Measurements from ENCODE around the gene CCM2. TPM values are rescaled to one million over a fixed set of nuclear protein-coding genes. Genes with fewer than 3 reads are reported as not detected.
A peak's percentile ranks its signal among the peaks of the same experiment; 100 is the strongest.
"Not testable (repeated sequence)": the region's sequence is repeated elsewhere in the genome, so short reads cannot be mapped to it uniquely, and the experiment has no call there.

CCM2 gene
- total RNA-seq, 1 experiment from 2014 or later = 75.1 TPM

GRCh38 chr7:44999245-45000092 is 532 bp upstream of the CCM2 start:
- DNase-seq (ENCODE audit: low read depth) = peak; percentile 99

DNA sequence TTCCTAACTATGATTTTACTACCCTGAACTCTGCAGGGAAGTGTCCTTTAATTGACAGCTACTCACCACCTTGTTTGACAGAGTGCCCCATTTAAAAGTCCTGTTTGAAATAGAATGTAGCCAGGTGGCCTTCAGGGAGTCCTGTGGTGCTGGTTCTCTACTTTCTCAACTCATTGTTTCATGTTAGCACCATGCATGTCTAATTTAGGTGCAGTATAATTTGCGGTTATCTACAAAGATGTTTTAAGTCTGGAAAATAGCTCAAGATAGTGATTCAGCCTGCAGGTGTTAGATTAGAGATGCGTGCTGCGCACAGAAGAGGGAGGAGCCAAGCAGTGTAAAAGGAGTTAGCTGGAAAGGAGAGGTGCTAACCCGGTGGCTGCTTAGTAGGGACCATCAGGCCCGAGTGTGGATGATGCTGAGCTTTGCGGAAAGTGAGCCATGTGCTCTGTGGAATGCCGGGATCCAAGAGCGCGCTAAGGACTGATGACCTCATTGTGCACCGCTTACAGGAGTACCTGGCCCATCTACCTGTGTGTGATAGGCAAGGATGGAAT is 1.2 kb downstream of the CCM2 start:
- DNase-seq (ENCODE audit: low read depth) = peak; percentile 56

- DNase-seq (ENCODE audit: low read depth) = no peak
Observed at GRCh38 chr7:45001826-45002225, 1.8 kb downstream of the CCM2 start.

DNA sequence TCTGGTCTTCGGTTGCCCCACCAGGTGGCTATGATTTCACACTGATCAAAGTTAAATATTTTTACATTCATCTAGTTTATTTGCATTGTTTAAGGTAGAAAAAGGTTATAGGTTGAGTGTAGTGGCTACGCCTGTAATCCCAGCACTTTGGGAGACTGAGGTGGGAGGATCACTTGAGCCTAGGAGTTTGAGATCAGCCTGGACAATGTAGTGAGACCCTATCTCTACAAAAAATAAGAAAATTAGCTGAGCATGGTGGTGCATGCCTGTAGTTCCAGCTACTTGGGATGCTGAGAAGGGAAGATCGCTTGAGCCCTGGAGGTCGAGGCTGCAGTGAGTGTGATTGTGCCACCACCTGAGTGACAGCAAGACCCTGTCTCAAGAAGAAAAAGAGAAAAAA is 3.8 kb downstream of the CCM2 start:
- DNase-seq (ENCODE audit: low read depth) = no peak

DNA sequence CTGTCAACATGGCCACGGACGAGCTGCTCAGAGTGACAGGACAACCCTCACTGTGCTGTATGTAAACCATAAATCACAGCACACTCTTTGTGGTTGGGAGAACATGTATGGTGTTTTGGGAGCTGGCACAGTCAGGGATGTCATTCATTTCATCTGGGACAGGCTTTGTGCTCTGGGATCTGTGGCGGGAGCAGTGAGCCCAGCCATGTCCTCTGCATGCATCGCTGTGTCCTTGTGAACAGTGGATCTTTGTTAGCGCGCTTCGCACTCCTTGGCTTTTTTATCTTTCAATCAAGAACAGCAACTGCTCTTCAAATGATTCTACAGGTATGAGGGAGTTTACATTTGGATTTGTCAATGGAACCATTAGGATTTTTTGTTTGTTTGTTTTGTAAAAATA is 7.1 kb downstream of the CCM2 start:
- DNase-seq (ENCODE audit: low read depth) = no peak

- DNase-seq (ENCODE audit: low read depth) = no peak
Observed at GRCh38 chr7:45007571-45008328, 7.7 kb downstream of the CCM2 start.

GRCh38 chr7:45013465-45013967 is 13.5 kb downstream of the CCM2 start:
- no peak for DNase-seq (ENCODE audit: low read depth)

DNA sequence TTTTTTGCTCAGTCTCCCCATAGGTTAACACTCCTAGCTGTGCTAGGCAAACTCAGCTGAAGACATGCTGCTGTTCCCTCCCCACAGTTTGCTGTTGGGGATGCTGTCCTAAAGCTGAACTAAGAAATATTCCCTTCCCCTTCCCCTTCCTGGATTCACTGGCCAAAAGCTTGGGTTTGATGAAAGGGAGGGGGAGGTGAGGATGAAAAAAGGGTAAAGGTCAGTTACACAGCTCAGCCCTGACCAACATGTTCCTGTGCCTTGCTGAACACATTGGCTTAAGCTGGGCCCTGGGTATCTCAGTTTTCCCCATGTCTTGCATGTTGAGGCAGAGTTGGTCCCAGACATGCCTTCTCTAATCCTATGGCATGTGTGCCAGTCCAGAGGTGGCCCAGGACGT is 15.3 kb downstream of the CCM2 start:
- DNase-seq (ENCODE audit: low read depth) = no peak

DNA sequence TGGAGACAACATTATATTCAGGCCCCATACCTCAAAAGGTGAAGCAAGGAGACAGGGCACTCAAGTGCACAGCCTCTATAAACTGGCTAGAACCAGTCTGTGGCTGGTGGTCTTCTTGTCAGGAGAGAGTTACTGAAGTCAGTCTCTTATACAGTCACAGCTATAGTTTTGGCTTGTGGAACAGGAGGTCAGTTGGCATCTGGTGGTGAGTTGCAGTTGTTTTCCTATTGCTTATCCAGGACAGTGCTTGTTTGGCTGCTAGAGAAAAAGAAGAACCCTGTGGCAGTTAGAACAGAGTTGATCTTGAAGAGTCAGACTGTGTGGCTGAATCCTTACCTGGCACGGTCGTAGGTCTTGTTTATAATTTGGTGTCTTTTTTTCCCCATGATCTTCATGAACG is 17.3 kb downstream of the CCM2 start:
- no peak for DNase-seq (ENCODE audit: low read depth)

- DNase-seq (ENCODE audit: low read depth) = no peak
Observed at GRCh38 chr7:45020915-45021314, 20.9 kb downstream of the CCM2 start.

GRCh38 chr7:45021604-45022296 is 21.7 kb downstream of the CCM2 start:
- DNase-seq (ENCODE audit: low read depth) = peak; percentile 78

GRCh38 chr7:45024126-45024744 is 24.2 kb downstream of the CCM2 start:
- no peak for DNase-seq (ENCODE audit: low read depth)

GRCh38 chr7:45025473-45025872 is 25.5 kb downstream of the CCM2 start:
- DNase-seq (ENCODE audit: low read depth) = not testable (repeated sequence)

DNA sequence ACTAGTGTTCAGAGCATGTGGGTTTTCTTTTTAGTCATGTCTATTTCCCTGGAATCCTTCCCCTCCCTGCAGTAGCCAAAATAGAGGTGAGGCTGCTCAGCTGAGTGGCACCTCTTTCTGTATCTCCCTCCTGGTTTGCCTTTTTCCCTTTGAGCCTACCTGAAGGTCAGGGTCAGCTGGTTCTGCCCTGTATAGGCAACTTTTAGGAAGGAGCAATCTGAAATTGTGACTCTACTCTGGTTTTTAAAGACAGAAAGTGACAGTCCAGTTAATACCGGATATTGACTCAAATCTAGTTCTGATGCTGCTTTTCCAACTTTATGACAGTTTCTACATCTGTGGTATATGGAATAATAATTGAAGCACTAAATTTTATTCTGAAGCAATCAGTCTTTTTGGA is 26.0 kb downstream of the CCM2 start:
- DNase-seq (ENCODE audit: low read depth) = no peak

GRCh38 chr7:45026984-45027773 is 27.2 kb downstream of the CCM2 start:
- peak; percentile 75 for DNase-seq (ENCODE audit: low read depth)

GRCh38 chr7:45027774-45028114 is 27.7 kb downstream of the CCM2 start:
- no peak for DNase-seq (ENCODE audit: low read depth)

GRCh38 chr7:45028138-45028919 is 28.3 kb downstream of the CCM2 start:
- DNase-seq (ENCODE audit: low read depth) = no peak

DNA sequence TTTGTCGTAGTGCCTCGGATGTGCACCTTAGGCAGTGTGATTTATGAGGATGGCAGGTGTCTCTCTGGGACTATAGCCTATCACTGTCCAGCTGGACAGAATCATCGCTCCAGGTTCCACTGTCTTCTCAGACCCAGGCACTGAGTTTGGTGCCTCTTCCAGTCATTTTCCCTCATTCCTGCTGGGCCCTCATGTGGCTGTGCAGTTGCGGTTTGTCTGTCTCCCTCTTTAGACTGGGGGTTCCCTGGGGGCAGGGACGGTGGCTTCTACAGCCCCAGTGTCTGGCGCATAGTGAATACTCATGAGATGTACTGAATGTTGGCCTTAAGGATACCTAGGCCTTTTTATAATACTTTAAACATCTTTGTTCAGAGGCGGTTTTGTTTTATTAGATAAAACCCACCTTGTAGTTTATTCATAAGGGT is 28.9 kb downstream of the CCM2 start:
- DNase-seq (ENCODE audit: low read depth) = no peak

GRCh38 chr7:45031829-45032228 is 31.8 kb downstream of the CCM2 start:
- DNase-seq (ENCODE audit: low read depth) = no peak

- no peak for DNase-seq (ENCODE audit: low read depth)
Observed at GRCh38 chr7:45032421-45032820, 32.4 kb downstream of the CCM2 start.
